ENCODE measurements around the gene GNA12.

Gene GNA12

GRCh38 chr7:2851497-2851896 lies 7.4 kb upstream of the GNA12 start:
- no peak overlapping the region for H3K9ac ChIP-seq (ENCODE audit: low read depth, low read length)
- H3K9me3 ChIP-seq (replicated peaks; ENCODE audit: low read length) = no peaks in the 10 kb centered on the region

DNA sequence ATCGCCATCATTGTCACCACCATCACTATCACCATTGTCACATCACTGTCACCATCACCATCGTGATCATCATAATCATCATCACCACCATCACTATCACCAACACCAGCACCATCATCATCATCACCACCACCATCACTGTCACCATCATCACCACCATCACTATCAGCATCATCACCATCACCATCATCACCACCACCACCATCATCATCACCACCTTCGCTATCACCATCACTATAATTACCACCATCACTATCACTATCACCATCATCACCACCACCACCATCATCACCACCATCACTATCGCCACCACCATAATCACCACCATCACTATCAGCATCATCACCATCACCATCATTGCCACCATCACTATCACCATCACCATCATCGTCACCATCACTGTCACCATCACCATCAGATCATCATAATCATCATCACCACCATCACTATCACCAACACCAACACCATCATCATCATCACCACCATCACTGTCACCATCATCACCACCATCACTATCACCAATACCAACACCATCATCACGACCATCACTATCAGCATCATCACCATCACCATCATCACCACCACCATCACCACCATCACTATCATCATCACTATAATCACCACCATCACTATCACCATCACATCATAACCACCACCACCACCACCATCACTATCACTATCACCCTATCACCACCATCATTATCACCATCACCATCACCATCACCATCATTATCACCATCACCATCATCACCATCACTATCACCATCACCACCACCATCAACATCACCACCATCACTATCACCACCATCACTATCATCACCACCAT lies 6.0 kb upstream of the GNA12 start:
- H3K4me1 ChIP-seq (ENCODE audit: control insufficient read depth, insufficient read depth, low read length) = peaks cover 10% of the 10 kb centered on the region
- H3K9me3 ChIP-seq (replicated peaks; ENCODE audit: low read length) = no peaks in the 10 kb centered on the region
- H3K9ac ChIP-seq (ENCODE audit: low read depth, low read length) = no peak overlapping the region
- H3K4me2 ChIP-seq (ENCODE audit: low read length) = no peak overlapping the region
- no peaks in the 10 kb centered on the region for H3K36me3 ChIP-seq (ENCODE audit: insufficient read depth, low read length)
- no peak overlapping the region for H3K4me3 ChIP-seq (ENCODE audit: low read length)
- no peaks in the 10 kb centered on the region for H3K27me3 ChIP-seq (ENCODE audit: control insufficient read depth, insufficient read depth, low read length)

More at GRCh38 chr7:2851497-2851896, 7.4 kb upstream of the GNA12 start:
- H3K36me3 ChIP-seq (ENCODE audit: insufficient read depth, low read length) = no peaks in the 10 kb centered on the region
- H3K27me3 ChIP-seq (ENCODE audit: control insufficient read depth, insufficient read depth, low read length) = no peaks in the 10 kb centered on the region
- no peak overlapping the region for H3K4me3 ChIP-seq (ENCODE audit: low read length)
- H3K4me2 ChIP-seq (ENCODE audit: low read length) = no peak overlapping the region
- peaks cover 10% of the 10 kb centered on the region for H3K4me1 ChIP-seq (ENCODE audit: control insufficient read depth, insufficient read depth, low read length)

DNA sequence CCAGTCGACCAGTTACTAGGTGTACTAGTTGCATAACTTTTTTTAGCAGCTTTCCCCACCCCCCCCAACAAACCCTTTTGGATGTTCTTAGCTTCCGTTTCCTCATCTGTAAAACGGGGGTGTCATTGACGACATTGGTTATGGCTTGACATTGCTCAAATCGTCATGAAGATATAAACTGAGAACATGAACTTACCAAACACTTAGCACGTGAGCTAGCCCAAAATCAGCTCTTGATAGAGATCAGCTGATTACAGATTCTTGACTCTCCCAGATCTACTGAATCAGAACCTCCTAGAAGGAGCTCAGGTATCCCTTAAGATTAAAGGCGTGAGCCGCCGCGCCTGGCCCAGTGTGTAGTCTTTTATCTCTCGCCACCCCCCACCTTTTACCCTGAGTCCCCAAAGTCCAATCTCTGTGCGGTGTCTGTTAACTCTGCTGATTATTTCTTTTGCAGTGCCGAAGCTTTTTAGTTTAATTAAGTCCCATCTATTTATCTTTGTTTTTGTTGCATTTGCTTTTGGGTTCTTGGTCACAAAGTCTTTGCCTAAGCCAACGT lies 1.0 kb upstream of the GNA12 start:
- no peak overlapping the region for H3K4me3 ChIP-seq (ENCODE audit: low read length)
- H3K36me3 ChIP-seq (ENCODE audit: insufficient read depth, low read length) = no peaks in the 10 kb centered on the region
- peak overlapping the region; percentile 93 for H3K4me2 ChIP-seq (ENCODE audit: low read length)
- H3K9me3 ChIP-seq (replicated peaks; ENCODE audit: low read length) = no peaks in the 10 kb centered on the region
- no peak overlapping the region for H3K9ac ChIP-seq (ENCODE audit: low read depth, low read length)
- H3K4me1 ChIP-seq (ENCODE audit: control insufficient read depth, insufficient read depth, low read length) = peaks cover 19% of the 10 kb centered on the region
- no peaks in the 10 kb centered on the region for H3K27me3 ChIP-seq (ENCODE audit: control insufficient read depth, insufficient read depth, low read length)

- Histone ChIP-seq H3K36me3 (ENCODE audit: insufficient read depth, low read length) (peaks cover 3% of the 10 kb centered on the region), H3K4me3 (ENCODE audit: low read length) (peak overlapping the region; percentile 85), H3K9ac (ENCODE audit: low read depth, low read length) (peak overlapping the region; percentile 90), H3K4me1 (ENCODE audit: control insufficient read depth, insufficient read depth, low read length) (peaks cover 19% of the 10 kb centered on the region), H3K27me3 (ENCODE audit: control insufficient read depth, insufficient read depth, low read length) (no peaks in the 10 kb centered on the region), H3K4me2 (ENCODE audit: low read length) (peak overlapping the region; percentile 90), H3K9me3 (replicated peaks; ENCODE audit: low read length) (no peaks in the 10 kb centered on the region)
These were observed 376 bp downstream of the GNA12 start for GRCh38 chr7:2843711-2844152.

DNA sequence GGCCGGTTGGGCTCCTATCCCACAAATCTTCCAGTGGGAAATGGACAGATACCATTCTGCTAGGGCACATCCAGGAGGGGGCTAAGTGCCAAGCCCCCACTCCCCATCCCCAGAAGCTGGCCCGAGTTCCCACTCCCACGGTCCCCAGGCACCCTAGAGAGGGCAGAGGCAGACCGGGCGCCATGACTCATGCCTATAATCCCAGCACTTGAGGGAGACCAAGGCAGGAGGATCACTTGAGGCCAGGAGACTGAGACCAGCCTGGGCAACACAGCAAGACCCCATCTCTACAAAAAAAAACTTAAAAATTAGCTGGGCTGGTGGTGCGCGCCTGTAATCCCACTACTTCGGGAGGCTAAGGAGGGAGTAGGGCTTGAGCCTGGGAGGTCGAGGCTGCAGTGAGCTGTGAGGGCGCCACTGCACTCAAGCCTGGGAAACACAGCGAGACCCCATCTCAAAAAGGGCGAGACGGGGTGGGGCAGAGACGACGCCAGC lies 870 bp downstream of the GNA12 start:
- Histone ChIP-seq H3K27me3 (ENCODE audit: control insufficient read depth, insufficient read depth, low read length) (no peaks in the 10 kb centered on the region), H3K4me1 (ENCODE audit: control insufficient read depth, insufficient read depth, low read length) (peaks cover 19% of the 10 kb centered on the region), H3K9ac (ENCODE audit: low read depth, low read length) (peak overlapping the region; percentile 90), H3K9me3 (replicated peaks; ENCODE audit: low read length) (no peaks in the 10 kb centered on the region), H3K36me3 (ENCODE audit: insufficient read depth, low read length) (peaks cover 4% of the 10 kb centered on the region), H3K4me3 (ENCODE audit: low read length) (peak overlapping the region; percentile 85), H3K4me2 (ENCODE audit: low read length) (peak overlapping the region; percentile 90)

- Histone ChIP-seq H3K27me3 (ENCODE audit: control insufficient read depth, insufficient read depth, low read length) (no peaks in the 10 kb centered on the region), H3K36me3 (ENCODE audit: insufficient read depth, low read length) (peaks cover 4% of the 10 kb centered on the region), H3K4me2 (ENCODE audit: low read length) (peak overlapping the region; percentile 90), H3K9me3 (replicated peaks; ENCODE audit: low read length) (no peaks in the 10 kb centered on the region), H3K9ac (ENCODE audit: low read depth, low read length) (no peak overlapping the region), H3K4me3 (ENCODE audit: low read length) (no peak overlapping the region), H3K4me1 (ENCODE audit: control insufficient read depth, insufficient read depth, low read length) (peaks cover 19% of the 10 kb centered on the region)
These were observed 2.2 kb downstream of the GNA12 start for GRCh38 chr7:2841907-2842306.

- Histone ChIP-seq H3K4me3 (ENCODE audit: low read length) (no peak overlapping the region), H3K36me3 (ENCODE audit: insufficient read depth, low read length) (peaks cover 4% of the 10 kb centered on the region), H3K4me1 (ENCODE audit: control insufficient read depth, insufficient read depth, low read length) (peaks cover 19% of the 10 kb centered on the region), H3K9me3 (replicated peaks; ENCODE audit: low read length) (no peaks in the 10 kb centered on the region), H3K9ac (ENCODE audit: low read depth, low read length) (no peak overlapping the region), H3K27me3 (ENCODE audit: control insufficient read depth, insufficient read depth, low read length) (no peaks in the 10 kb centered on the region), H3K4me2 (ENCODE audit: low read length) (no peak overlapping the region)
These were observed 3.6 kb downstream of the GNA12 start for GRCh38 chr7:2840458-2840857.

GRCh38 chr7:2838873-2839578 lies 5.1 kb downstream of the GNA12 start:
- H3K4me3 ChIP-seq (ENCODE audit: low read length) = no peak overlapping the region
- peaks cover 10% of the 10 kb centered on the region for H3K36me3 ChIP-seq (ENCODE audit: insufficient read depth, low read length)
- no peaks in the 10 kb centered on the region for H3K9me3 ChIP-seq (replicated peaks; ENCODE audit: low read length)
- H3K4me2 ChIP-seq (ENCODE audit: low read length) = no peak overlapping the region
- no peaks in the 10 kb centered on the region for H3K27me3 ChIP-seq (ENCODE audit: control insufficient read depth, insufficient read depth, low read length)
- H3K4me1 ChIP-seq (ENCODE audit: control insufficient read depth, insufficient read depth, low read length) = peaks cover 19% of the 10 kb centered on the region
- no peak overlapping the region for H3K9ac ChIP-seq (ENCODE audit: low read depth, low read length)

DNA sequence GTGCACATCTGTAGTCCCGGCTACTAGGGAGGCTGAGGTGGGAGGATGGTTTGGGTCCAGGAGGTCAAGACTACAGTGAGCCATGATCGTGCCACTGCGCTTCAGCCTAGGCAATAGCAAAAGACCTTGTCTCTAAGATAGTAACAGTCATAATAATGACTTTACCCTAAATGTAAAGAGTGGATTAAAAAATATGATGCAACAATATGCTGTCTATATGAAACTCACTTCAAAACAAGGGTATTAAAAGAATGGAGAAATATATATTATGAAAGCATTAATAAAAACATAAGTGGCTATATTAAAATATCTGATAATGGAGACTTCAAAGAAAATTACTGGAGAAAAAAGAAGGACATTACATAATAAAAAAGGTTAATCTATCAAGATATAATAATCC lies 5.7 kb downstream of the GNA12 start:
- H3K9ac ChIP-seq (ENCODE audit: low read depth, low read length) = no peak overlapping the region
- H3K27me3 ChIP-seq (ENCODE audit: control insufficient read depth, insufficient read depth, low read length) = no peaks in the 10 kb centered on the region
- H3K36me3 ChIP-seq (ENCODE audit: insufficient read depth, low read length) = peaks cover 10% of the 10 kb centered on the region
- no peak overlapping the region for H3K4me2 ChIP-seq (ENCODE audit: low read length)
- no peak overlapping the region for H3K4me3 ChIP-seq (ENCODE audit: low read length)
- no peaks in the 10 kb centered on the region for H3K9me3 ChIP-seq (replicated peaks; ENCODE audit: low read length)
- peaks cover 19% of the 10 kb centered on the region for H3K4me1 ChIP-seq (ENCODE audit: control insufficient read depth, insufficient read depth, low read length)

- Histone ChIP-seq H3K9ac (ENCODE audit: low read depth, low read length) (no peak overlapping the region), H3K36me3 (ENCODE audit: insufficient read depth, low read length) (peaks cover 10% of the 10 kb centered on the region), H3K4me3 (ENCODE audit: low read length) (no peak overlapping the region), H3K4me1 (ENCODE audit: control insufficient read depth, insufficient read depth, low read length) (peaks cover 10% of the 10 kb centered on the region), H3K9me3 (replicated peaks; ENCODE audit: low read length) (no peaks in the 10 kb centered on the region), H3K27me3 (ENCODE audit: control insufficient read depth, insufficient read depth, low read length) (no peaks in the 10 kb centered on the region), H3K4me2 (ENCODE audit: low read length) (no peak overlapping the region)
These were observed 6.6 kb downstream of the GNA12 start for GRCh38 chr7:2837496-2837895.

- Histone ChIP-seq H3K27me3 (ENCODE audit: control insufficient read depth, insufficient read depth, low read length) (no peaks in the 10 kb centered on the region), H3K9me3 (replicated peaks; ENCODE audit: low read length) (no peaks in the 10 kb centered on the region), H3K4me1 (ENCODE audit: control insufficient read depth, insufficient read depth, low read length) (no peaks in the 10 kb centered on the region), H3K4me3 (ENCODE audit: low read length) (no peak overlapping the region), H3K4me2 (ENCODE audit: low read length) (no peak overlapping the region), H3K36me3 (ENCODE audit: insufficient read depth, low read length) (peaks cover 12% of the 10 kb centered on the region), H3K9ac (ENCODE audit: low read depth, low read length) (no peak overlapping the region)
These were observed 9.2 kb downstream of the GNA12 start for GRCh38 chr7:2834748-2835441.
